ENCODE data around the gene PRSS8. TPM values are rescaled to one million over a fixed set of nuclear protein-coding genes. Genes with fewer than 3 reads are reported as not detected.

Gene PRSS8
- total RNA-seq, 1 experiment from 2014 or later = 0.15 TPM

- Histone ChIP-seq H3K36me3 (ENCODE audit: control insufficient read depth, insufficient read depth, low read length) (no peaks in the 10 kb centered on the region; the same call in 1 of the 2 replicates), H3K27me3 (ENCODE audit: control insufficient read depth, insufficient read depth, low read length) (no peaks in the 10 kb centered on the region), H3K27ac (ENCODE audit: low read length) (no peak overlapping the region), H3K4me3 (ENCODE audit: low read depth in 2 of 2, low read length in 2 of 2) (no peak overlapping the region), H3K4me1 (ENCODE audit: control insufficient read depth, insufficient read depth, low read length) (peaks cover 19% of the 10 kb centered on the region), H3K9me3 (ENCODE audit: control insufficient read depth, insufficient read depth, low read depth, low read length) (no peaks in the 10 kb centered on the region)
- ChIA-PET POLR2A (no interaction called here), CTCF (interaction anchor here (0.6 kb wide), 2 partner anchors 30 to 332 kb away, joined by 3 to 5 read pairs; no protein-coding TSS in a partner anchor)
- ATAC-seq (no peak), DNase-seq (ENCODE audit: low read depth, low spot score) (no peak)
- no TSS peak for BruUV-seq (replicated peaks)
- TF ChIP-seq CTCF (IDR thresholded peaks at IDR 0.05) (no peak), TCF7L2 (IDR thresholded peaks at IDR 0.05; ENCODE audit: low read depth, low read length) (no peak)
- intact Hi-C loops (cut with micrococcal nuclease; ENCODE audit: unreplicated experiment) = no loop called here
- in situ Hi-C loops (cut with HindIII; ENCODE audit: low pct_unique_long_range_greater_than_20kb, low sequenced_read_pairs) = no loop called here
These were observed 23.6 kb downstream of the PRSS8 start for GRCh38 chr16:31111881-31112466.

- POLR2A ChIA-PET = no interaction called here
- CTCF ChIA-PET = no interaction called here
- ATAC-seq (no peak), DNase-seq (ENCODE audit: low read depth, low spot score) (no peak)
- Histone ChIP-seq H3K4me1 (ENCODE audit: control insufficient read depth, insufficient read depth, low read length) (peaks cover 23% of the 10 kb centered on the region), H3K36me3 (ENCODE audit: control insufficient read depth, insufficient read depth, low read length) (no peaks in the 10 kb centered on the region; the same call in 1 of the 2 replicates), H3K4me3 (ENCODE audit: low read depth in 2 of 2, low read length in 2 of 2) (no peak overlapping the region), H3K9me3 (ENCODE audit: control insufficient read depth, insufficient read depth, low read depth, low read length) (no peaks in the 10 kb centered on the region), H3K27ac (ENCODE audit: low read length) (no peak overlapping the region), H3K27me3 (ENCODE audit: control insufficient read depth, insufficient read depth, low read length) (no peaks in the 10 kb centered on the region)
- BruUV-seq (replicated peaks) = no TSS peak
- in situ Hi-C loops (cut with HindIII; ENCODE audit: low pct_unique_long_range_greater_than_20kb, low sequenced_read_pairs) (no loop called here), intact Hi-C loops (cut with micrococcal nuclease; ENCODE audit: unreplicated experiment) (no loop called here)
- TF ChIP-seq REST (IDR thresholded peaks at IDR 0.05; ENCODE audit: insufficient read depth in 1 of 2, low read depth in 2 of 2, low read length in 1 of 2) (no peak), SIN3A (IDR thresholded peaks at IDR 0.05; ENCODE audit: borderline replicate concordance, insufficient read depth, low read depth, low read length) (no peak), POLR2AphosphoS5 (IDR thresholded peaks at IDR 0.05; ENCODE audit: low read depth, low read length) (no peak), CTCF (IDR thresholded peaks at IDR 0.05) (no peak), TCF7L2 (IDR thresholded peaks at IDR 0.05; ENCODE audit: low read depth, low read length) (no peak)
These were observed 25.2 kb downstream of the PRSS8 start for GRCh38 chr16:31110106-31111034.

Measured in Panc1 (cell line).